Right lobe of liver (tissue), 4 donors: ENCODE measurements around the gene RBBP7.

Experiments
- CTCF ChIP-seq, 4 donors: fragments of 200-600 bp in 3 of 4; fragments of 450-650 bp in 1 of 4; IDR thresholded peaks; one replicate each; pipeline versions ENCODE4 v1.5.1 to v1.8.0; 2016 to 2022; ENCODE audit warnings: antibody characterized with exemption in 4 of 4, mild to moderate bottlenecking in 2 of 4
- POLR2A ChIP-seq: fragments of 450-650 bp; IDR thresholded peaks from one replicate; pipeline ENCODE4 v1.6.1; 2017; ENCODE audit warnings: antibody characterized with exemption, mild to moderate bottlenecking
- donor health status: DM: no; HTN: no; CAD: no.
- donor health status: DM: no; HTN: no; CAD: no.
- donor health status: DM: no; HTN: yes; CAD: no.

- TF ChIP-seq CTCF (IDR thresholded peaks at IDR 0.05) (no peak), POLR2A (no peak)
Observed at GRCh38 chrX:16903274-16904022, 33.3 kb upstream of the RBBP7 start.
